HG02973 (cell line): ENCODE measurements around the gene TMEM119.
A peak's percentile ranks its signal among the peaks of the same experiment; 100 is the strongest.

ENCODE experiments used
- ATAC-seq: cut with Tn5 transposase; IDR thresholded peaks from one replicate; pipeline ENCODE4 v1.9.1; 2021; ENCODE audit warnings: moderate library complexity; ENCODE audit not compliant: unreplicated experiment

TMEM119 gene

GRCh38 chr12:108616941-108617858 is 19.3 kb upstream of the TMEM119 start:
- peak; percentile 78 for ATAC-seq

DNA sequence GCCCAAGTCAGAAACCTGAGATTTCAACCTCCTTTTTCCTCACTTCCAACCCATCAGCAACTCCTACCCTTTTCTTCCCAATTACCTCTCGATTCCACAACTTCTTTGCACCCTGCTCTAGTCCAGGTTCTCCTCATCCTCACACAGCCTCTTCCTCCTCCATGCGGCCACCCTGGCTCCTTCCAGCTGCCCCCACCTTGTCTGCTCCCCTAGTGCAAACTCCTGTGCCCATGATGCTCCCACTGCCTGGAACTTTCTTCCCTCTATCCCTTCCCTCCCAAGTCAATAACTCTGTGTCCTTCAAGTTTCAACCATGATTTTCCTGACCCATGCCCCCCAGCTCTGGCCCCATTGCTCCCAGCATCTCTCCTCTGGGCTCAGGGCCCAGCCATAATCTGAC is 18.5 kb upstream of the TMEM119 start:
- ATAC-seq: no peak

DNA sequence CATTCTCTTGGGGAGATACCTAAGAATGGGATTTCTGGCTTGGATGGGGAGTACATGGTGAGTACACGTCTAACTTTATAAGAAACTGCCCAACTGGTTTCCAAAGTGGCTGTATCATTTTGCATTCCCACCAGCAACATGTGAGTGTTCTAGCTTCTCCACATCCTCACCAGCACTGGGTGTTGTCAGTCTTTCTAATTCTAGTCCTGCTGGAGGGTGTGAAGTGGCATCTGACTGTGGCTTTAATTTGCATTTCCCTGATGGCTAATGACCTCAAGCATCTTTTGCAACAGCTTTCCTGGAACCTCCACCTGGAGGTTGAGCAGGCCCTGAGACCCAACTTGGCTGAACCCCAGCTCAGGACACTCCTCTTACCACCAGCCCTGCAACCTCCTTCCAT is 18.0 kb upstream of the TMEM119 start:
- no peak for ATAC-seq

DNA sequence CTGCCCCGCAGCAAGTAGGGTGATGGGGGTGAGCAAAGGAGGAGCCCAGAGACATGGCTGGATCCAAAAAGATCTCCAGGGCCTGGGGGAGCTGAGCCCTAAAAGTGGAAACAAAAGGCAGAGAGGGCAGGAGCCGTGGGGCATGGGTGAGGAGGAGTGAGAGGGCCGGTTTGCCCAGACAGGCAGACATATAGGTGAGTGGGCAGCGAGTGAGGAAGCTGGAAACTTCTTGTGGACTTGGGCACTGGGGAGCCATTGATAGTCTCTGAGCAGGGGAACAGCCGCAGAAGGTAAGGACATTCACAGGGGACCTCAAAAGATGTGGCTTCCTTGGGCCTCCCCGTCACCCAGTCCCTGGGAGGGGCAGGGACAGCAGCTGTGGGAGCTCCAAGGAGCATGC is 16.8 kb upstream of the TMEM119 start:
- ATAC-seq: no peak

DNA sequence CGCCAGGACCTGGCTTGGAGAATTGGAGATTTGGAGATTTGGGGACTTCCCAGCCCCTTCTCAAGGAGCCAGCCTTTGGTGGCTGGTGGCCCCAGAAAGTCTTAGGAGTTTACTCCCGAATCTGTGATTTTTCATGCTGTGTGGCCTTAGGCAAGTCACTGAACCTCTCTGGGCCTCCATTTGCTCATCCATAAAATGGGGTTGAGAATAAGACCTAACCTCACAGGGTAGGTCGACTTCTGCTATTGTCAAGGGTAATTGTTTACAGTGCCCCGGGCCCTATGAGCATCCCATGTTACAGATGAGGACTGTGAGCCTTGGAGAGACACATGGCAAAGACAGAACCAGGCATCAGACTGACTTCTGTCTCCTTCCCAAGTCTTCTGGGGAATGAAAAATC is 16.2 kb upstream of the TMEM119 start:
- ATAC-seq: no peak

GRCh38 chr12:108613548-108613947 is 15.7 kb upstream of the TMEM119 start:
- ATAC-seq: no peak

GRCh38 chr12:108612788-108613282 is 15.0 kb upstream of the TMEM119 start:
- no peak for ATAC-seq

DNA sequence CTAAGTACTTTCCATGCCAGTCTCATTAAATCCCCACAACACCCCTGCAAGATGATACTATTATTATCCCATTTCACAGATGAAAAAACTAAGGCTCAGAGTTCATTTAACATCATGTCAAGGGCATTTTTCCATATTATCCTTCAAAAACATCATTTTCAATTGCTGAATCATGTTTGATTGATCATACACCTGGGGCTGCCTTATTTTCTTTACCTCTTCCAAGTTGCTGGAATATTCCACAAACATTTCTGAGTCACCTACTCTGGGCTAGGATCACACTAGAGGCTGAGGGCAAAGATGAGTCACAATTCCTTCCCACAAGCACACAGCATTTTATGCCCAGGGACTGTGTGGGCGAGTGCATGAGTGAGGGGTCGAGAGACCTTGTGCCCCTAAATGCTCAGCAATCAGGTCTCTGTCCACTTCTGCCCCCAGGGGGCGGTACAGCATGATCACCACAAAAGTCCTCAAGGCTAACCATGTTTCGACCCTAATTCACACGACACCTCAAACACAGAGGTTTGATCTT is 14.1 kb upstream of the TMEM119 start:
- no peak for ATAC-seq

DNA sequence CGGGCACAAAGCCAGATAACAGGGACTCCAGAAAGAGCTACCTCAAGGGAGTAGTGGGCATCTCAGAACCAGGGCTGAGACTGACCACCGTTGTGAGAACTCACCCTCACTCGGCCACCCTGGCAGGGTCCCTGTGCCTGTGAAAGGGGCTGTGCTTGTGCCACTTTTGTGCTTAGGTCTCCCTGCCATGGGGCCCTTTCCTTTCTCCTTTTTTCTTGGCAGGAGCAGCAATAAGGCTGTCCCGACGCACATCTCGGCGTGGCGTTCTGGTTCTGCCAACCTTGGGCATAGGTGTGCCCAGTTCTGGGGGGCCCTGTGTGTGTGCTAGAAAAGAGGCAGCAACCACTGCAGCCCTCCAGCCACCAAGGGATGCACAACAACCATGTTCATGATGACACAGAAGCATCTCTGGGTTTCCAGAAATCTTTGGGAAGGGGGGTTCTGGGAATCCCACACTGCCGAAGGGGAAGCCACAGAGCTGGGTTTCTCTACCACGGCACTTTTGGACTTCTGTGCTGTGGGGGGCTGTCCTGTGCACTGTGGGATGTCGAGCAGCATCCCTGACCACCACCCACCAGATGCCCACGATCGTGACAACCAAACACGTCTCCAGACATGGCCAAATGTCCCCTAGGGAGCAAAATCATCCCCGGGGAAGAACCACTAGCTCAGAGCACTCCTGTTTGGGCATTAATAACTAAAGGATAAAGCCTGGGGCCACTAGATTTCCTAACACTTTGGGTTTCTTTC is 13.1 kb upstream of the TMEM119 start:
- ATAC-seq: no peak

GRCh38 chr12:108610336-108610815 is 12.5 kb upstream of the TMEM119 start:
- ATAC-seq: no peak

- ATAC-seq: no peak
Observed at GRCh38 chr12:108609537-108610335, 11.9 kb upstream of the TMEM119 start.

GRCh38 chr12:108608616-108609015 is 10.7 kb upstream of the TMEM119 start:
- no peak for ATAC-seq

GRCh38 chr12:108607981-108608600 is 10.2 kb upstream of the TMEM119 start:
- ATAC-seq: no peak

DNA sequence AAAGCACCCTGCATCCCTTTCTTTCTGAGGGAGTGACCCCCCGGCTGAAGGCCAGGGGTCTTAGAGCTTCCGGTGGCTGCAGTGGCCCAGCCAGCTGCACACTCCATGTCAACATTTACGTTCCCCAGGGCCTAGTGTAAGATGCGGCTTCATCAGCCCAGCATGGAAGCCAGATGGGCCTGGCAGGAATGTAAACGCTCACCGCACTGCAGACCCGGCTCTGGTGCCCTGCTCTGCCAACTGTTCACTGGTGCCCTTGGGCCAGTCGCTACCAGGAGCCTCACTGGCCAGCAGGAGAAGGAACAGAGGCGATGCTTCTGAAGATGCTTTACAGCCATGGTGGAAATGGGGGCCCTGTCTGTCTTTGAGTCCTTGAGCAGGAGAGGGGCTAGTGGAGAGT is 8.6 kb upstream of the TMEM119 start:
- ATAC-seq: no peak

- no peak for ATAC-seq
Observed at GRCh38 chr12:108605690-108606406, 8.0 kb upstream of the TMEM119 start.

- no peak for ATAC-seq
Observed at GRCh38 chr12:108605000-108605689, 7.3 kb upstream of the TMEM119 start.

DNA sequence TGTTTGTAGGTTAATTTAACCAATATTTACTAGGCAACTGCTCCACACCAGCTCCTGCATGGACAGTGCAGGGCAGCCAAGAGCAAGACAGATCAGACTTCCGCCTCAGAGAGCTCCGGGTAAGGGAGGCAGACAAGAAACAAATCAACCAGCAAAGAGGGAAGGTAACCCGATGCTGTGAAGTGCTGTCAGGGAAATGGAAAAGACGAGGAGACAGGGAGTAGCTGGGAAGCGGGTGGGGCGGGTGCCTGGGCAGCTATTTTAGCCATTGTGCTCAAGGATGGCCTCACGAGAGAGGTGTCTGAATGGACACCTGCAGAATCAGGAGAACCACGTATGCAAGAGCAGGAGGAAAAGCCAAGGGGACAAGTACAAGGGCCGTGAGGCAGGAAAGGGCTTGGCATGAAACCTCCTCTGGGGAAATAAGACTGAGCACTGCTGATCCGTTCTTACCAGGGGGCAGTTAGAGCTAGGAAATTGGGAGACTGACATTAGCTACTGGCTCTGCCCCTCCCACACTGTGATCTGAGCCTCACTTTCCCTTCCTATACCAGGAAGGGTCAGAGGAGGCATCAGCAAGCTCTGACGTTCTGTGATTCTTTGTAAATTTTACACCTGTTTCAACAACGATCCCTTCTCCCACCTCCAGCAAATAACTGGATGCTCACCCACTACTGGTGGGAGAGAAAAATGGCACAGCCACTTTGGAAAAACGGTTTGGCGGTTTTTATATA is 6.5 kb upstream of the TMEM119 start:
- no peak for ATAC-seq

GRCh38 chr12:108603743-108604142 is 5.9 kb upstream of the TMEM119 start:
- ATAC-seq: no peak
